T follicular helper cell (primary cell): ENCODE measurements around the gene CAMK2D.
"Not testable (repeated sequence)": the region's sequence is repeated elsewhere in the genome, so short reads cannot be mapped to it uniquely, and the experiment has no call there.

Experiments used
- DNase-seq: peaks from one replicate; pipeline ENCODE4 v3.0.0-alpha.2; 2020; ENCODE audit warnings: low read depth
- total RNA-seq, 2 experiments: gene quantifications; one replicate each; lab custom pipeline; 2026; lab: John Stamatoyannopoulos, UW

CAMK2D gene
- total RNA-seq = 66.8 to 226 reads per million in 2 experiments

GRCh38 chr4:113761620-113762185 is at the start of gene CAMK2D:
Gene CAMK2D (minus strand): TSS chr4:113761738. CDS start chr4:113761068, 670 bp downstream.
- peak; percentile 79 for DNase-seq

GRCh38 chr4:113810906-113811305 is 49.4 kb upstream of the CAMK2D start:
- no peak for DNase-seq

- DNase-seq = no peak
These were observed 47.8 kb upstream of the CAMK2D start for GRCh38 chr4:113809311-113809710.

- DNase-seq = no peak
These were observed 45.3 kb upstream of the CAMK2D start for GRCh38 chr4:113806850-113807249.

- no peak for DNase-seq
These were observed 40.3 kb upstream of the CAMK2D start for GRCh38 chr4:113801882-113802281.

- DNase-seq = not testable (repeated sequence)
These were observed 34.8 kb upstream of the CAMK2D start for GRCh38 chr4:113796381-113796780.

GRCh38 chr4:113790478-113790877 is 28.9 kb upstream of the CAMK2D start:
- no peak for DNase-seq

- no peak for DNase-seq
These were observed 27.4 kb upstream of the CAMK2D start for GRCh38 chr4:113788888-113789287.

- no peak for DNase-seq
These were observed 24.2 kb upstream of the CAMK2D start for GRCh38 chr4:113785781-113786180.

- no peak for DNase-seq
These were observed 23.1 kb upstream of the CAMK2D start for GRCh38 chr4:113784497-113785250.

- no peak for DNase-seq
These were observed 22.2 kb upstream of the CAMK2D start for GRCh38 chr4:113783701-113784100.

GRCh38 chr4:113783289-113783688 is 21.8 kb upstream of the CAMK2D start:
- no peak for DNase-seq

GRCh38 chr4:113781439-113782040 is 20.0 kb upstream of the CAMK2D start:
- DNase-seq = no peak

GRCh38 chr4:113776679-113777078 is 15.1 kb upstream of the CAMK2D start:
- DNase-seq = no peak

GRCh38 chr4:113776016-113776415 is 14.5 kb upstream of the CAMK2D start:
- DNase-seq = no peak

- no peak for DNase-seq
These were observed 12.2 kb upstream of the CAMK2D start for GRCh38 chr4:113773756-113774155.

- DNase-seq = no peak
These were observed 11.5 kb upstream of the CAMK2D start for GRCh38 chr4:113773014-113773413.

- DNase-seq = no peak
These were observed 10.8 kb upstream of the CAMK2D start for GRCh38 chr4:113772319-113772718.

- DNase-seq = no peak
These were observed 8.2 kb upstream of the CAMK2D start for GRCh38 chr4:113769744-113770143.

- DNase-seq = no peak
These were observed 7.4 kb upstream of the CAMK2D start for GRCh38 chr4:113768952-113769351.

GRCh38 chr4:113766882-113767281 is 5.3 kb upstream of the CAMK2D start:
- DNase-seq = no peak

- DNase-seq = no peak
These were observed 3.3 kb upstream of the CAMK2D start for GRCh38 chr4:113764720-113765264.

- DNase-seq = not testable (repeated sequence)
These were observed 2.4 kb upstream of the CAMK2D start for GRCh38 chr4:113763923-113764322.
